ENCODE results near the gene CTU1.

The CTU1 gene

GRCh38 chr19:51110666-51110971 lies 2.4 kb upstream of the CTU1 start:
- Histone ChIP-seq H3K36me3 (ENCODE audit: control insufficient read depth in 5 of 5, insufficient read depth in 5 of 5, low read length in 5 of 5) (no peaks in the 10 kb centered on the region), H3K9me3 (ENCODE audit: control insufficient read depth in 5 of 5, low read length in 5 of 5) (no peaks in the 10 kb centered on the region), H3K27ac (ENCODE audit: low read depth, low read length) (no peak overlapping the region), H3K9ac (ENCODE audit: low read length in 5 of 5) (no peak overlapping the region), H3K27me3 (ENCODE audit: control insufficient read depth in 5 of 5, insufficient read depth in 4 of 5, low read length in 5 of 5) (peaks cover 0 to 1% (median 0%) of the 10 kb centered on the region in 5 donors), H3K4me1 (ENCODE audit: control insufficient read depth in 5 of 5, insufficient read depth in 5 of 5, low read length in 5 of 5) (peaks cover 3 to 21% (median 18%) of the 10 kb centered on the region in 5 donors), H3K4me3 (ENCODE audit: low read depth in 1 of 5, low read length in 5 of 5) (no peak overlapping the region)

DNA sequence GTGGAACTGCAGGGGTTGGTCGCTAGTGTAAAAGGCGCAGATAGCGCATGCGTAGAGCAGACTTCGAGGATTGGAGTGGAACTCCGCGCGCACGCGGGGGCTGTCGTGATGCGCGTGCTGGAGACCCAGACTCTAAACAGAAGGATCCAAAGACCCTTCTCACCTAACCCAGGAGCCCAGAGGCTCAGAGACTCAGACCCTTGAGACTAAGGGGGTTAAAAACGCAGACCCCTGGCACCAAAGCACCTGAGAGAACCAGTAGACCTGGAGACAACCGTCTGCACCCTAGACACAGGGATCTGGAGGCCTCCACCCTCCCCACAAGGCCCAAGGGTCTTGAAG lies 567 bp upstream of the CTU1 start:
- Histone ChIP-seq H3K36me3 (ENCODE audit: control insufficient read depth in 5 of 5, insufficient read depth in 5 of 5, low read length in 5 of 5) (peaks cover 0 to 16% (median 4%) of the 10 kb centered on the region in 5 donors), H3K27ac (ENCODE audit: low read depth, low read length) (peak overlapping the region; percentile 74), H3K4me1 (ENCODE audit: control insufficient read depth in 5 of 5, insufficient read depth in 5 of 5, low read length in 5 of 5) (peaks cover 3 to 29% (median 21%) of the 10 kb centered on the region in 5 donors), H3K9me3 (ENCODE audit: control insufficient read depth in 5 of 5, low read length in 5 of 5) (no peaks in the 10 kb centered on the region), H3K4me3 (ENCODE audit: low read depth in 1 of 5, low read length in 5 of 5) (peak overlapping the region; percentile 86 to 92 (median 89)), H3K9ac (ENCODE audit: low read length in 5 of 5) (peak overlapping the region in 3 of 5 donors; percentile 33 to 90 (median 49)), H3K27me3 (ENCODE audit: control insufficient read depth in 5 of 5, insufficient read depth in 4 of 5, low read length in 5 of 5) (no peaks in the 10 kb centered on the region)

DNA sequence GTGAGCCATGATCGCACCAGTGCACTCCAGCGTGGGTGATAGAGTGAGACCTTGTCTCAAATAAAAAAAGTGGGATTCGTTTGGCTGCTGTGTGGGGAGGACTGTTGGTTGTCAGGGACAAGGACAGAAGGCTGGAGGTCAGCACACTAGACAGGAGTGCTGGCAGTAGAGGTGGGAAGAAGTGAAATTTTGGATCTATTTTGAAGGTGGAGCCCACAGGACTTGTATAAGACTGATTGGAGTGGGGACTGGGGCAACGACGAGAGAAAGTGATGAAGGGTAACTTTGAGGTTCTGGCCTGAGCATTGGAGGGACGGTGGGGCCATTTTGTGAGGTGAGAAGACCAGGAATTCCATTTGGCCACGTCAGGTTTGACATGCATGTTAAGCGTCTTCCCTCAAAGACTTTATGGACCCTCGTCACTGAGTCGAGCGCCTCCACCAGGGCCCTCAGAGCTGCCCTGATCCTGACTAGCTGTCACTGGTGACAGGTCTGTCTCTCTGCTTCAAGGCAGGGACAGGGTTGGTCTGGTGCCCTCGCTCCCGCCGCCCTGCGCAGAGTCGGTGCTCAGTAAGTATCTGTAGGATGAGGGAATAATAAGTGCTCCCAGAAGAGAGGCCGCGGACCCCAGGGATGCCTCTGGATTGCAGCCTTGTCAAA lies 673 bp downstream of the CTU1 start:
- Histone ChIP-seq H3K36me3 (ENCODE audit: control insufficient read depth in 5 of 5, insufficient read depth in 5 of 5, low read length in 5 of 5) (peaks cover 3 to 24% (median 10%) of the 10 kb centered on the region in 5 donors), H3K9me3 (ENCODE audit: control insufficient read depth in 5 of 5, low read length in 5 of 5) (no peaks in the 10 kb centered on the region), H3K9ac (ENCODE audit: low read length in 5 of 5) (peak overlapping the region; percentile 84 to 92 (median 90)), H3K27ac (ENCODE audit: low read depth, low read length) (peak overlapping the region; percentile 74), H3K4me3 (ENCODE audit: low read depth in 1 of 5, low read length in 5 of 5) (peak overlapping the region; percentile 88 to 93 (median 90)), H3K27me3 (ENCODE audit: control insufficient read depth in 5 of 5, insufficient read depth in 4 of 5, low read length in 5 of 5) (no peaks in the 10 kb centered on the region), H3K4me1 (ENCODE audit: control insufficient read depth in 5 of 5, insufficient read depth in 5 of 5, low read length in 5 of 5) (peaks cover 3 to 38% (median 26%) of the 10 kb centered on the region in 5 donors)

- Histone ChIP-seq H3K4me3 (ENCODE audit: low read depth in 1 of 5, low read length in 5 of 5) (no peak overlapping the region), H3K4me1 (ENCODE audit: control insufficient read depth in 5 of 5, insufficient read depth in 5 of 5, low read length in 5 of 5) (peaks cover 3 to 64% (median 45%) of the 10 kb centered on the region in 5 donors), H3K9me3 (ENCODE audit: control insufficient read depth in 5 of 5, low read length in 5 of 5) (no peaks in the 10 kb centered on the region), H3K27me3 (ENCODE audit: control insufficient read depth in 5 of 5, insufficient read depth in 4 of 5, low read length in 5 of 5) (no peaks in the 10 kb centered on the region), H3K9ac (ENCODE audit: low read length in 5 of 5) (no peak overlapping the region), H3K27ac (ENCODE audit: low read depth, low read length) (no peak overlapping the region), H3K36me3 (ENCODE audit: control insufficient read depth in 5 of 5, insufficient read depth in 5 of 5, low read length in 5 of 5) (peaks cover 3 to 48% (median 23%) of the 10 kb centered on the region in 5 donors)
Observed at GRCh38 chr19:51103926-51104341, 4.3 kb downstream of the CTU1 start.

DNA sequence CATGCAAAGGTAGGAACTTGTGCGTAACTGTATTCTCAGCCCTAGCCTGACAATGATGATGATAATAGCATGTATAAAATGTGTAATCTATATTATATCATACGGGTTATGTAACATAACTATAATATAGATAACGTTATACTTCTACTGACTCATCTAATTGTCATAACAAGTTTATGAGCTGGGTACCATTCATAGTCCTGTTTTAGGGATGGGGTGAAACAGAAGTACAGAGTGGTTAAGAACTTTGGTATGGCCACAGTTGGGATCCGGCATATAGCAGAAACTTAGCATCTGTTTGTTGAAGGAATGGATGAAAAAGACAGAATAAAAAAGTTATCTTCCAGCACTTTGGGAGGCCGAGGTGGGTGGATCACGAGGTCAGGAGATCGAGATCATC lies 5.2 kb downstream of the CTU1 start:
- no peak overlapping the region for H3K27ac ChIP-seq (ENCODE audit: low read depth, low read length)
- no peaks in the 10 kb centered on the region for H3K9me3 ChIP-seq (ENCODE audit: control insufficient read depth in 5 of 5, low read length in 5 of 5)
- no peaks in the 10 kb centered on the region for H3K27me3 ChIP-seq (ENCODE audit: control insufficient read depth in 5 of 5, insufficient read depth in 4 of 5, low read length in 5 of 5)
- H3K4me1 ChIP-seq (ENCODE audit: control insufficient read depth in 5 of 5, insufficient read depth in 5 of 5, low read length in 5 of 5) = peaks cover 2 to 58% (median 44%) of the 10 kb centered on the region in 5 donors
- peaks cover 3 to 52% (median 25%) of the 10 kb centered on the region in 5 donors for H3K36me3 ChIP-seq (ENCODE audit: control insufficient read depth in 5 of 5, insufficient read depth in 5 of 5, low read length in 5 of 5)
- no peak overlapping the region for H3K9ac ChIP-seq (ENCODE audit: low read length in 5 of 5)
- H3K4me3 ChIP-seq (ENCODE audit: low read depth in 1 of 5, low read length in 5 of 5) = no peak overlapping the region

GRCh38 chr19:51101171-51101865 lies 6.9 kb downstream of the CTU1 start:
- Histone ChIP-seq H3K9ac (ENCODE audit: low read length in 5 of 5) (peak overlapping the region in 1 of 5 donors; percentile 32), H3K27ac (ENCODE audit: low read depth, low read length) (no peak overlapping the region), H3K36me3 (ENCODE audit: control insufficient read depth in 5 of 5, insufficient read depth in 5 of 5, low read length in 5 of 5) (peaks cover 3 to 56% (median 29%) of the 10 kb centered on the region in 5 donors), H3K4me3 (ENCODE audit: low read depth in 1 of 5, low read length in 5 of 5) (no peak overlapping the region), H3K27me3 (ENCODE audit: control insufficient read depth in 5 of 5, insufficient read depth in 4 of 5, low read length in 5 of 5) (no peaks in the 10 kb centered on the region), H3K4me1 (ENCODE audit: control insufficient read depth in 5 of 5, insufficient read depth in 5 of 5, low read length in 5 of 5) (peaks cover 0 to 45% (median 34%) of the 10 kb centered on the region in 5 donors), H3K9me3 (ENCODE audit: control insufficient read depth in 5 of 5, low read length in 5 of 5) (no peaks in the 10 kb centered on the region)

DNA sequence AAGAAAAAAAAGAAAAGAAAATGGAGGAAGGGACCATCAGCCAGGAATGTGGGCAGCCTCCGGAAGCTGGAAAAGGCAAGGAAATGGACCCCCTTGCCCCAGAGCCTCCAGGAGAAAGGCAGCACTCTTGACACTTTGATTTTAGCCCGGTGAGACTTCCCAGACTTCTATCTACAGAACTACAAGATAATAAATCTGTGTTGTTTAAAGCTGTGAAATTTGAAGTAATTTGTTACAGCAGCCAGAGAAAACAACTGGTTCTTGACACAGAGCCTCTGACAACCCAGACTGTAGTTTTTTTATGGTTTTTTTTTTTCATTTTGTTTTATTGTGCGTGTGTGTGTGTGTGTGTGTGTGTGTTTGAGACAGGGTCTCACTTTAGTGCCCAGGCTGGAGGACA lies 7.6 kb downstream of the CTU1 start:
- Histone ChIP-seq H3K27me3 (ENCODE audit: control insufficient read depth in 5 of 5, insufficient read depth in 4 of 5, low read length in 5 of 5) (no peaks in the 10 kb centered on the region), H3K9ac (ENCODE audit: low read length in 5 of 5) (no peak overlapping the region), H3K4me3 (ENCODE audit: low read depth in 1 of 5, low read length in 5 of 5) (no peak overlapping the region), H3K27ac (ENCODE audit: low read depth, low read length) (no peak overlapping the region), H3K4me1 (ENCODE audit: control insufficient read depth in 5 of 5, insufficient read depth in 5 of 5, low read length in 5 of 5) (peaks cover 0 to 45% (median 34%) of the 10 kb centered on the region in 5 donors), H3K36me3 (ENCODE audit: control insufficient read depth in 5 of 5, insufficient read depth in 5 of 5, low read length in 5 of 5) (peaks cover 3 to 56% (median 29%) of the 10 kb centered on the region in 5 donors), H3K9me3 (ENCODE audit: control insufficient read depth in 5 of 5, low read length in 5 of 5) (no peaks in the 10 kb centered on the region)

DNA sequence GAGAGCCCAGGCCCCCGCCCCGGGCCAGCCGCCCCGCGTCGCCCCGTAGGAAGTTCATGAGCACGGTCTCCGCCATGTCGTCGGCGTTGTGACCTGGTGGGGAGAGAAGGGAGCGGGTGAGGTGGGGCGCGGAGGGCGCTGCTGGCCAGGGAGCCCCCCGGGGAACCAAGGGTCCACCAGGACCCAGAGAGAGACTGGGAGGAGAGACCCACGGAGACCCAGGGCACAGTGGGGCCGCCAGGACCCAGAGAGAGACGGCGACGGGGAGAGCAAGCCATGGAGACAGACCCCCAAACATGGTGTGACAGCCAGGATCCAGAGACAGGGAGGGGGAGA lies 9.2 kb downstream of the CTU1 start:
- H3K27me3 ChIP-seq (ENCODE audit: control insufficient read depth in 5 of 5, insufficient read depth in 4 of 5, low read length in 5 of 5) = no peaks in the 10 kb centered on the region
- no peak overlapping the region for H3K27ac ChIP-seq (ENCODE audit: low read depth, low read length)
- H3K9me3 ChIP-seq (ENCODE audit: control insufficient read depth in 5 of 5, low read length in 5 of 5) = no peaks in the 10 kb centered on the region
- H3K4me1 ChIP-seq (ENCODE audit: control insufficient read depth in 5 of 5, insufficient read depth in 5 of 5, low read length in 5 of 5) = peaks cover 0 to 39% (median 33%) of the 10 kb centered on the region in 5 donors
- H3K9ac ChIP-seq (ENCODE audit: low read length in 5 of 5) = peak overlapping the region in 1 of 5 donors; percentile 17
- H3K36me3 ChIP-seq (ENCODE audit: control insufficient read depth in 5 of 5, insufficient read depth in 5 of 5, low read length in 5 of 5) = peaks cover 3 to 43% (median 28%) of the 10 kb centered on the region in 5 donors
- peak overlapping the region in 2 of 5 donors; percentile 14 to 41 for H3K4me3 ChIP-seq (ENCODE audit: low read depth in 1 of 5, low read length in 5 of 5)

- H3K9ac ChIP-seq (ENCODE audit: low read length in 5 of 5) = no peak overlapping the region
- peaks cover 0 to 34% (median 28%) of the 10 kb centered on the region in 5 donors for H3K4me1 ChIP-seq (ENCODE audit: control insufficient read depth in 5 of 5, insufficient read depth in 5 of 5, low read length in 5 of 5)
- H3K4me3 ChIP-seq (ENCODE audit: low read depth in 1 of 5, low read length in 5 of 5) = peak overlapping the region in 2 of 5 donors; percentile 14 to 41
- H3K27me3 ChIP-seq (ENCODE audit: control insufficient read depth in 5 of 5, insufficient read depth in 4 of 5, low read length in 5 of 5) = no peaks in the 10 kb centered on the region
- H3K27ac ChIP-seq (ENCODE audit: low read depth, low read length) = no peak overlapping the region
- peaks cover 3 to 39% (median 23%) of the 10 kb centered on the region in 5 donors for H3K36me3 ChIP-seq (ENCODE audit: control insufficient read depth in 5 of 5, insufficient read depth in 5 of 5, low read length in 5 of 5)
- no peaks in the 10 kb centered on the region for H3K9me3 ChIP-seq (ENCODE audit: control insufficient read depth in 5 of 5, low read length in 5 of 5)
Observed at GRCh38 chr19:51098365-51099046, 9.7 kb downstream of the CTU1 start.

- H3K36me3 ChIP-seq (ENCODE audit: control insufficient read depth in 5 of 5, insufficient read depth in 5 of 5, low read length in 5 of 5) = peaks cover under 1 to 35% (median 21%) of the 10 kb centered on the region in 5 donors
- no peak overlapping the region for H3K4me3 ChIP-seq (ENCODE audit: low read depth in 1 of 5, low read length in 5 of 5)
- no peaks in the 10 kb centered on the region for H3K9me3 ChIP-seq (ENCODE audit: control insufficient read depth in 5 of 5, low read length in 5 of 5)
- H3K9ac ChIP-seq (ENCODE audit: low read length in 5 of 5) = no peak overlapping the region
- no peak overlapping the region for H3K27ac ChIP-seq (ENCODE audit: low read depth, low read length)
- H3K27me3 ChIP-seq (ENCODE audit: control insufficient read depth in 5 of 5, insufficient read depth in 4 of 5, low read length in 5 of 5) = no peaks in the 10 kb centered on the region
- H3K4me1 ChIP-seq (ENCODE audit: control insufficient read depth in 5 of 5, insufficient read depth in 5 of 5, low read length in 5 of 5) = peaks cover 0 to 29% (median 26%) of the 10 kb centered on the region in 5 donors
Observed at GRCh38 chr19:51097796-51098195, 10.4 kb downstream of the CTU1 start.
